Liver (tissue), 9 donors: ENCODE measurements around the gene CD47. TPM values are rescaled to one million over a fixed set of nuclear protein-coding genes. Genes with fewer than 3 reads are reported as not detected.

Experiments
- DNase-seq: peaks from one replicate; pipeline ENCODE4 v3.0.0-alpha.2; 2017; ENCODE audit warnings: low spot score
- H3K27ac ChIP-seq, 2 donors: one replicate each; pipeline ENCODE4 v1.7.0; 2013; ENCODE audit warnings: inconsistent platforms in 2 of 2, low read length in 2 of 2, control low read depth in 1 of 2, low read depth in 1 of 2, mild to moderate bottlenecking in 1 of 2
- H3K27me3 ChIP-seq, 4 donors: one replicate each; pipeline versions ENCODE4 v1.6.1 to v1.7.0; 2013; ENCODE audit warnings: low read length in 3 of 4, inconsistent platforms in 1 of 4, mild to moderate bottlenecking in 1 of 4, moderate library complexity in 1 of 4; ENCODE audit not compliant: control insufficient read depth in 4 of 4, insufficient read depth in 4 of 4
- H3K36me3 ChIP-seq, 4 donors: one replicate each; pipeline versions ENCODE4 v1.6.1 to v1.7.0; 2013; ENCODE audit warnings: low read length in 3 of 4, mild to moderate bottlenecking in 3 of 4, low read depth in 1 of 4, moderate library complexity in 1 of 4; ENCODE audit not compliant: control insufficient read depth in 4 of 4, insufficient read depth in 3 of 4
- H3K4me1 ChIP-seq, 4 donors: one replicate each; pipeline versions ENCODE4 v1.6.1 to v1.7.0; 2013; ENCODE audit warnings: low read length in 3 of 4, mild to moderate bottlenecking in 3 of 4, moderate library complexity in 1 of 4; ENCODE audit not compliant: control insufficient read depth in 4 of 4, insufficient read depth in 4 of 4
- H3K4me3 ChIP-seq, 3 donors: one replicate each; pipeline versions ENCODE4 v1.6.1 to v1.7.0; 2013; ENCODE audit warnings: low read length in 3 of 3, control low read depth in 1 of 3, low read depth in 1 of 3, mild to moderate bottlenecking in 1 of 3
- H3K9ac ChIP-seq, 2 donors: one replicate each; pipeline ENCODE4 v1.7.0; 2013; ENCODE audit warnings: low read length in 2 of 2, mild to moderate bottlenecking in 2 of 2, moderate library complexity in 2 of 2, control low read depth in 1 of 2, low read depth in 1 of 2
- H3K9me3 ChIP-seq, 4 donors: one replicate each; pipeline versions ENCODE4 v1.6.1 to v1.7.0; 2013; ENCODE audit warnings: low read length in 3 of 4; ENCODE audit not compliant: control insufficient read depth in 4 of 4
- ATF3 ChIP-seq: IDR thresholded peaks from 2 replicates; pipeline ENCODE4 v1.6.1; 2016; ENCODE audit warnings: antibody characterized with exemption
- EGR1 ChIP-seq, 2 donors: IDR thresholded peaks; 2 replicates each; pipeline ENCODE4 v1.6.1; 2016 to 2018; ENCODE audit warnings: antibody characterized with exemption in 2 of 2, low read depth in 2 of 2
- FOXA1 ChIP-seq: IDR thresholded peaks from 2 replicates; pipeline ENCODE4 v1.6.1; 2016; ENCODE audit warnings: antibody characterized with exemption
- GABPA ChIP-seq, 2 donors: IDR thresholded peaks in 1 of 2; conservative IDR thresholded peaks in 1 of 2; 2 replicates each; pipeline ENCODE4 v1.6.1; 2016; ENCODE audit warnings: antibody characterized with exemption in 2 of 2, mild to moderate bottlenecking in 1 of 2, moderate library complexity in 1 of 2
- HNF4A ChIP-seq, 2 donors: conservative IDR thresholded peaks; 2 replicates each; pipeline ENCODE4 v1.6.1; 2016; ENCODE audit warnings: antibody characterized with exemption in 2 of 2, mild to moderate bottlenecking in 2 of 2
- JUND ChIP-seq, 2 donors: IDR thresholded peaks; 2 replicates each; pipeline ENCODE4 v1.6.1; 2016; ENCODE audit warnings: antibody characterized with exemption in 2 of 2
- MAX ChIP-seq: IDR thresholded peaks from 2 replicates; pipeline ENCODE4 v1.6.1; 2016; ENCODE audit warnings: antibody characterized with exemption
- NR2F2 ChIP-seq: IDR thresholded peaks from 2 replicates; pipeline ENCODE4 v1.6.1; 2016; ENCODE audit warnings: antibody characterized with exemption
- RAD21 ChIP-seq, 2 donors: IDR thresholded peaks; 2 replicates each; pipeline ENCODE4 v1.6.1; 2016; ENCODE audit warnings: antibody characterized with exemption in 2 of 2, mild to moderate bottlenecking in 2 of 2
- REST ChIP-seq: IDR thresholded peaks from 2 replicates; pipeline ENCODE4 v1.6.1; 2016; ENCODE audit warnings: antibody characterized with exemption, mild to moderate bottlenecking
- RXRA ChIP-seq, 2 donors: IDR thresholded peaks; 2 replicates each; pipeline ENCODE4 v1.6.1; 2017 to 2018; ENCODE audit warnings: antibody characterized with exemption in 2 of 2, mild to moderate bottlenecking in 1 of 2
- SP1 ChIP-seq: IDR thresholded peaks from 2 replicates; pipeline ENCODE4 v1.6.1; 2018; ENCODE audit warnings: antibody characterized with exemption, mild to moderate bottlenecking
- YY1 ChIP-seq: IDR thresholded peaks from 2 replicates; pipeline ENCODE4 v1.6.1; 2016; ENCODE audit warnings: antibody characterized with exemption, mild to moderate bottlenecking
- WGBS: extraction: QIAGEN DNeasy Blood & Tissue Kit; methylation state at CpG from one replicate; pipeline ENCODE4 v1.1.7; 2013; 5-methylcytosine and 5-hydroxymethylcytosine counted together
- polyA plus RNA-seq, 2 donors: library from polyadenylated mRNA; stranded (reverse) in 1 of 2; unstranded in 1 of 2; fragments of 200-250 nt in 1 of 2; fragments of >200 nt in 1 of 2; fragmentation: Nextera tagmentation in 1 of 2; extraction: Ambion mirVana in 1 of 2; gene quantifications; one replicate each; pipeline versions ENCODE4 v1.2.1 to v1.2.3, GENCODE V29; 2013 to 2015
- total RNA-seq, 2 donors: library from RNA; depleted of rRNA; stranded (reverse); fragments of >200 nt; gene quantifications; one replicate each; pipeline ENCODE4 v1.2.3, GENCODE V29; 2014
- TF ChIP-seq, protein P1 (sequence below): fragments of 150-350 bp; IDR thresholded peaks from 2 replicates; pipeline ENCODE4 v1.5.1; 2017; ENCODE audit warnings: improper control_type of control experiment, low read depth, low read length; ENCODE audit not compliant: missing input control
- TF ChIP-seq, protein P2 (sequence below): IDR thresholded peaks from 2 replicates; pipeline ENCODE4 v1.6.1; 2016; ENCODE audit warnings: antibody characterized with exemption
- donor health status: healthy.
- donor health status: healthy.
- donor health status: healthy.
- donor health status: healthy.
- donor health status: healthy.

The CD47 gene
- total and polyA plus RNA-seq, 4 donors: 23.4 to 39.5 (median 33.9) TPM

- no peak overlapping the region for H3K27ac ChIP-seq
- no peaks in the 10 kb centered on the region for H3K27me3 ChIP-seq
- no peaks in the 10 kb centered on the region for H3K9me3 ChIP-seq
- TF ChIP-seq SP1: no peak
- no peak overlapping the region for H3K4me3 ChIP-seq
- H3K9ac ChIP-seq: no peak overlapping the region
- no peak for DNase-seq
- H3K36me3 ChIP-seq: peaks cover 0 to 15% (median 7%) of the 10 kb centered on the region in 4 donors
- no peaks in the 10 kb centered on the region for H3K4me1 ChIP-seq
- WGBS: 97% methylated on average over 3 of the region's 3 CpGs
Measured at GRCh38 chr3:108055931-108056330, 34.9 kb downstream of the CD47 start.

DNA sequence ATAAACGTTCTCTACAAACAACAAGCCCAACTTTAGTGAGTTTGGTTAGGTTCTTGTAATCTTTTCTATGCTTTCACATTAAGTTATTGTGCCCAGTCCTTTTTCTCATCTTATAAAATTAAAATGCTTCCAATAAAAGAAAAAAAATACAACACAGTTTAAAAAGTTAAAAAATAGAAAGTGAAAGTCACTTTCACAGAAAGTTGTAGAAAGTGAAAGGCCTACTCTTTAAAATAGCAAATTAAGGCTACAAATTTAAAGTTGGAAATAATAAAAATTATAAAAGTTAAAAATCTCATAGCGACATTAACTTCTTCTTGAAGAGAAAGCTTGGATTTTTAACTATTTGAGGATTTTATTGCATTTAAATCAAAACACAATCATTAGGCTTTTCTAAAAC lies 35.9 kb downstream of the CD47 start:
- peaks cover 0 to 12% (median 4%) of the 10 kb centered on the region in 4 donors for H3K36me3 ChIP-seq
- TF ChIP-seq MAX (no peak), HNF4A (conservative IDR thresholded peaks at IDR 0.05) (no peak), JUND (IDR thresholded peaks at IDR 0.05) (no peak)
- H3K4me1 ChIP-seq: no peaks in the 10 kb centered on the region
- 70% methylated on average over 2 of the region's 2 CpGs for WGBS
- no peak overlapping the region for H3K27ac ChIP-seq
- H3K4me3 ChIP-seq: no peak overlapping the region
- no peaks in the 10 kb centered on the region for H3K9me3 ChIP-seq
- DNase-seq: no peak
- no peaks in the 10 kb centered on the region for H3K27me3 ChIP-seq
- no peak overlapping the region for H3K9ac ChIP-seq

DNA sequence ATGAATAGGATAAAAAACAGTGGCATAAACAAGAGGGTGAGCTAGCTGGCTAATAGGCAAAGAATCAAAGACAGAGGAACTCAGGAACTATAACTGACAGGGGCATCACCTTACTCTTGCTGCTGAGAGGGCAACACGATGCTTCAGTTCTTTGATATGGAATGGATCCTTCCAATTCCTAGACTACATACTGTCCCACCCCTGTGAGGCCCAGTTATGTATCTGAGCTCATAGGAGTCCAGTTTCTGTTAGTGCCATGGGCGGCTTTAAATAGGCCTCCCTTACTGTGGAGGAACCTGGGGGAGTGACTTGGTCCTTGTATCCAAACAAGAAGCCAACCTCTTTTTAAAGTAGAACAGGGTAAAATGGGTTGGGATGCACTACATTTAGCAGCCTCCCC lies 37.3 kb downstream of the CD47 start:
- Histone ChIP-seq H3K27me3 (no peaks in the 10 kb centered on the region), H3K4me1 (no peaks in the 10 kb centered on the region), H3K9me3 (no peaks in the 10 kb centered on the region), H3K27ac (no peak overlapping the region), H3K9ac (no peak overlapping the region), H3K4me3 (no peak overlapping the region), H3K36me3 (peaks cover 0 to 8% (median 4%) of the 10 kb centered on the region in 4 donors)
- WGBS: 98% methylated on average over 2 of the region's 2 CpGs
- no peak for DNase-seq
- TF ChIP-seq EGR1 (IDR thresholded peaks at IDR 0.05; ENCODE audit: low read depth in 2 of 2): no peak

- H3K9me3 ChIP-seq: no peaks in the 10 kb centered on the region
- H3K4me3 ChIP-seq: no peak overlapping the region
- WGBS: 57% methylated on average over 3 of the region's 3 CpGs
- H3K9ac ChIP-seq: no peak overlapping the region
- no peak for DNase-seq
- no peak overlapping the region for H3K27ac ChIP-seq
- no peaks in the 10 kb centered on the region for H3K4me1 ChIP-seq
- no peaks in the 10 kb centered on the region for H3K27me3 ChIP-seq
- H3K36me3 ChIP-seq: peaks cover 0 to 8% (median 4%) of the 10 kb centered on the region in 4 donors
- TF ChIP-seq ATF3: no peak
- TF ChIP-seq REST: no peak
- no peak for TF ChIP-seq RAD21 (IDR thresholded peaks at IDR 0.05)
- no peak for TF ChIP-seq NR2F2
- no peak for TF ChIP-seq GABPA (IDR thresholded peaks at IDR 0.05 in 1 of 2, conservative IDR thresholded peaks at IDR 0.05 in 1 of 2)
- TF ChIP-seq YY1: no peak
- TF ChIP-seq EGR1 (IDR thresholded peaks at IDR 0.05; ENCODE audit: low read depth in 2 of 2): no peak
- TF ChIP-seq MAX: no peak
- no peak for TF ChIP-seq FOXA1
- TF ChIP-seq RXRA (IDR thresholded peaks at IDR 0.05): no peak
- TF ChIP-seq, protein P1, sequence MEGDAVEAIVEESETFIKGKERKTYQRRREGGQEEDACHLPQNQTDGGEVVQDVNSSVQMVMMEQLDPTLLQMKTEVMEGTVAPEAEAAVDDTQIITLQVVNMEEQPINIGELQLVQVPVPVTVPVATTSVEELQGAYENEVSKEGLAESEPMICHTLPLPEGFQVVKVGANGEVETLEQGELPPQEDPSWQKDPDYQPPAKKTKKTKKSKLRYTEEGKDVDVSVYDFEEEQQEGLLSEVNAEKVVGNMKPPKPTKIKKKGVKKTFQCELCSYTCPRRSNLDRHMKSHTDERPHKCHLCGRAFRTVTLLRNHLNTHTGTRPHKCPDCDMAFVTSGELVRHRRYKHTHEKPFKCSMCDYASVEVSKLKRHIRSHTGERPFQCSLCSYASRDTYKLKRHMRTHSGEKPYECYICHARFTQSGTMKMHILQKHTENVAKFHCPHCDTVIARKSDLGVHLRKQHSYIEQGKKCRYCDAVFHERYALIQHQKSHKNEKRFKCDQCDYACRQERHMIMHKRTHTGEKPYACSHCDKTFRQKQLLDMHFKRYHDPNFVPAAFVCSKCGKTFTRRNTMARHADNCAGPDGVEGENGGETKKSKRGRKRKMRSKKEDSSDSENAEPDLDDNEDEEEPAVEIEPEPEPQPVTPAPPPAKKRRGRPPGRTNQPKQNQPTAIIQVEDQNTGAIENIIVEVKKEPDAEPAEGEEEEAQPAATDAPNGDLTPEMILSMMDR: no peak
- TF ChIP-seq, protein P2, sequence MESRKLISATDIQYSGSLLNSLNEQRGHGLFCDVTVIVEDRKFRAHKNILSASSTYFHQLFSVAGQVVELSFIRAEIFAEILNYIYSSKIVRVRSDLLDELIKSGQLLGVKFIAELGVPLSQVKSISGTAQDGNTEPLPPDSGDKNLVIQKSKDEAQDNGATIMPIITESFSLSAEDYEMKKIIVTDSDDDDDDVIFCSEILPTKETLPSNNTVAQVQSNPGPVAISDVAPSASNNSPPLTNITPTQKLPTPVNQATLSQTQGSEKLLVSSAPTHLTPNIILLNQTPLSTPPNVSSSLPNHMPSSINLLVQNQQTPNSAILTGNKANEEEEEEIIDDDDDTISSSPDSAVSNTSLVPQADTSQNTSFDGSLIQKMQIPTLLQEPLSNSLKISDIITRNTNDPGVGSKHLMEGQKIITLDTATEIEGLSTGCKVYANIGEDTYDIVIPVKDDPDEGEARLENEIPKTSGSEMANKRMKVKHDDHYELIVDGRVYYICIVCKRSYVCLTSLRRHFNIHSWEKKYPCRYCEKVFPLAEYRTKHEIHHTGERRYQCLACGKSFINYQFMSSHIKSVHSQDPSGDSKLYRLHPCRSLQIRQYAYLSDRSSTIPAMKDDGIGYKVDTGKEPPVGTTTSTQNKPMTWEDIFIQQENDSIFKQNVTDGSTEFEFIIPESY: no peak
- TF ChIP-seq JUND (IDR thresholded peaks at IDR 0.05): no peak
Measured at GRCh38 chr3:108053067-108053466, 37.8 kb downstream of the CD47 start.
